Neural progenitor cell (in vitro differentiated cells): Measurements from ENCODE around the gene EIF6. TPM values are rescaled to one million over a fixed set of nuclear protein-coding genes. Genes with fewer than 3 reads are reported as not detected.

ENCODE experiments used
- DNase-seq: peaks from one replicate; pipeline ENCODE4 v3.0.0-alpha.2; 2016; ENCODE audit warnings: low spot score
- H2AFZ ChIP-seq: fragments of 200-600 bp; sonication (generic); replicated peaks from 2 replicates; pipeline ENCODE4 v1.6.1; 2016; ENCODE audit warnings: antibody characterized with exemption
- H3F3A ChIP-seq: fragments of 200-600 bp; sonication (generic); 2 replicates; pipeline ENCODE4 v1.6.1; 2016; ENCODE audit warnings: antibody characterized with exemption, low read depth
- H3K27ac ChIP-seq: fragments of 200-600 bp; sonication (generic); 2 replicates; pipeline ENCODE4 v1.5.1; 2016; ENCODE audit warnings: mild to moderate bottlenecking
- H3K27me3 ChIP-seq: fragments of 200-600 bp; sonication (generic); 2 replicates; pipeline ENCODE4 v1.6.1; 2016; ENCODE audit warnings: mild to moderate bottlenecking, moderate library complexity
- H3K36me3 ChIP-seq: fragments of 200-600 bp; sonication (generic); 2 replicates; pipeline ENCODE4 v1.5.1; 2016
- H3K4me1 ChIP-seq: fragments of 200-600 bp; sonication (generic); 2 replicates; pipeline ENCODE4 v1.6.1; 2016; ENCODE audit warnings: mixed run types
- H3K4me2 ChIP-seq: fragments of 200-600 bp; sonication (generic); 2 replicates; pipeline ENCODE4 v1.6.1; 2016
- H3K4me3 ChIP-seq: fragments of 200-600 bp; sonication (generic); 2 replicates; pipeline ENCODE4 v1.5.1; 2016
- H3K79me2 ChIP-seq: fragments of 200-600 bp; sonication (generic); 2 replicates; pipeline ENCODE4 v1.6.1; 2016; ENCODE audit warnings: low read depth
- H3K9ac ChIP-seq: fragments of 200-600 bp; sonication (generic); 2 replicates; pipeline ENCODE4 v1.6.1; 2016
- H3K9me3 ChIP-seq: fragments of 200-600 bp; sonication (generic); 2 replicates; pipeline ENCODE4 v1.5.1; 2016; ENCODE audit warnings: low read depth
- H4K20me1 ChIP-seq: fragments of 200-600 bp; sonication (generic); 2 replicates; pipeline ENCODE4 v1.6.1; 2016; ENCODE audit warnings: low read depth
- H3K27ac Mint-ChIP-seq: 3 replicates; pipeline ENCODE4 v1.8.0; 2021; ENCODE audit warnings: mixed read lengths
- H3K27me3 Mint-ChIP-seq: 2 replicates; pipeline ENCODE4 v1.8.0; 2022; ENCODE audit warnings: low read depth, mild to moderate bottlenecking, inconsistent platforms, moderate library complexity, mixed read lengths; ENCODE audit not compliant: insufficient read depth
- H3K36me3 Mint-ChIP-seq: 3 replicates; pipeline ENCODE4 v1.8.0; 2021; ENCODE audit warnings: mixed read lengths
- H3K4me1 Mint-ChIP-seq: 3 replicates; pipeline ENCODE4 v1.8.0; 2021; ENCODE audit warnings: mixed read lengths
- H3K4me3 Mint-ChIP-seq: 3 replicates; pipeline ENCODE4 v1.8.0; 2021; ENCODE audit warnings: mild to moderate bottlenecking, moderate library complexity, mixed read lengths
- H3K9me3 Mint-ChIP-seq: 3 replicates; pipeline ENCODE4 v1.8.0; 2020; ENCODE audit warnings: mixed read lengths
- CTCF ChIP-seq: fragments of 200-600 bp; sonication (generic); IDR thresholded peaks from 2 replicates; pipeline ENCODE4 v1.5.1; 2017; ENCODE audit warnings: antibody characterized with exemption, mild to moderate bottlenecking
- EZH2 ChIP-seq: fragments of 200-600 bp; sonication (generic); IDR thresholded peaks from 2 replicates; pipeline ENCODE4 v1.6.1; 2017; ENCODE audit warnings: antibody characterized with exemption, mild to moderate bottlenecking, moderate library complexity
- EZH2phosphoT487 ChIP-seq: fragments of 200-600 bp; sonication (generic); IDR thresholded peaks from 2 replicates; pipeline ENCODE4 v1.6.1; 2017; ENCODE audit warnings: antibody characterized with exemption
- total RNA-seq: library from RNA; depleted of rRNA; stranded (reverse); fragments of >200 nt; gene quantifications from 2 replicates; pipeline ENCODE4 v1.2.3, GENCODE V29; 2015; ENCODE audit warnings: low replicate concordance

EIF6 gene
- total RNA-seq, 1 donor from 2014 or later = 47.5 TPM

GRCh38 chr20:35306931-35307517 lies 22.5 kb upstream of the EIF6 start:
- H3K9me3 ChIP-seq = no peaks in the 10 kb centered on the region
- peaks cover 3% of the 10 kb centered on the region for H3K4me1 Mint-ChIP-seq
- no peaks in the 10 kb centered on the region for H3K9me3 Mint-ChIP-seq
- no peak overlapping the region for H3K27ac Mint-ChIP-seq
- no peak overlapping the region for H2AFZ ChIP-seq
- no peak overlapping the region for H3K4me2 ChIP-seq
- H3K27me3 ChIP-seq = no peaks in the 10 kb centered on the region
- no peak overlapping the region for H3K4me3 ChIP-seq
- no peak overlapping the region for H3K27ac ChIP-seq
- H3K4me3 Mint-ChIP-seq = no peak overlapping the region
- H3F3A ChIP-seq = no peaks in the 10 kb centered on the region
- no peak overlapping the region for H3K9ac ChIP-seq
- H3K4me1 ChIP-seq = no peaks in the 10 kb centered on the region
- H3K36me3 Mint-ChIP-seq = peaks cover 4% of the 10 kb centered on the region
- no peaks in the 10 kb centered on the region for H3K79me2 ChIP-seq
- peak; percentile 83 for DNase-seq
- no peaks in the 10 kb centered on the region for H4K20me1 ChIP-seq
- TF ChIP-seq EZH2phosphoT487 = no peak
- TF ChIP-seq CTCF = peak; percentile 81
- no peak for TF ChIP-seq EZH2
- no peaks in the 10 kb centered on the region for H3K27me3 Mint-ChIP-seq
- no peaks in the 10 kb centered on the region for H3K36me3 ChIP-seq

- no peak for TF ChIP-seq EZH2
- no peak for TF ChIP-seq CTCF
- TF ChIP-seq EZH2phosphoT487 = no peak
- Histone ChIP-seq H3K9ac (no peak overlapping the region), H3K4me2 (no peak overlapping the region), H3K79me2 (no peaks in the 10 kb centered on the region), H3K36me3 (no peaks in the 10 kb centered on the region), H4K20me1 (no peaks in the 10 kb centered on the region), H3K9me3 (no peaks in the 10 kb centered on the region), H3K4me3 (no peak overlapping the region), H3K27me3 (no peaks in the 10 kb centered on the region), H3K4me1 (no peaks in the 10 kb centered on the region), H3F3A (no peaks in the 10 kb centered on the region), H3K27ac (no peak overlapping the region), H2AFZ (no peak overlapping the region)
- no peak overlapping the region for H3K27ac Mint-ChIP-seq
- H3K36me3 Mint-ChIP-seq = peaks cover 5% of the 10 kb centered on the region
- DNase-seq = no peak
- peaks cover 3% of the 10 kb centered on the region for H3K4me1 Mint-ChIP-seq
- no peaks in the 10 kb centered on the region for H3K9me3 Mint-ChIP-seq
- no peaks in the 10 kb centered on the region for H3K27me3 Mint-ChIP-seq
- no peak overlapping the region for H3K4me3 Mint-ChIP-seq
These were observed 21.3 kb upstream of the EIF6 start for GRCh38 chr20:35305682-35306556.

GRCh38 chr20:35304956-35305355 lies 20.4 kb upstream of the EIF6 start:
- Mint-ChIP-seq H3K9me3 (no peaks in the 10 kb centered on the region), H3K4me3 (peak overlapping the region; percentile 18), H3K36me3 (peaks cover 5% of the 10 kb centered on the region), H3K27ac (no peak overlapping the region), H3K27me3 (no peaks in the 10 kb centered on the region), H3K4me1 (peaks cover 3% of the 10 kb centered on the region)
- Histone ChIP-seq H3K4me3 (no peak overlapping the region), H3K4me1 (no peaks in the 10 kb centered on the region), H3K9me3 (no peaks in the 10 kb centered on the region), H3K36me3 (no peaks in the 10 kb centered on the region), H2AFZ (no peak overlapping the region), H3K79me2 (no peaks in the 10 kb centered on the region), H3K27ac (no peak overlapping the region), H3K4me2 (no peak overlapping the region), H4K20me1 (no peaks in the 10 kb centered on the region), H3K27me3 (no peaks in the 10 kb centered on the region), H3F3A (no peaks in the 10 kb centered on the region), H3K9ac (no peak overlapping the region)
- DNase-seq = no peak
- TF ChIP-seq EZH2phosphoT487 (no peak), CTCF (no peak), EZH2 (no peak)
